ENCODE data around the gene GSX2. TPM values are rescaled to one million over a fixed set of nuclear protein-coding genes. Genes with fewer than 3 reads are reported as not detected.

Gene GSX2
- polyA plus RNA-seq, 1 of the 3 experiments (the other 2 are of a cell fraction), result 0.02 TPM

DNA sequence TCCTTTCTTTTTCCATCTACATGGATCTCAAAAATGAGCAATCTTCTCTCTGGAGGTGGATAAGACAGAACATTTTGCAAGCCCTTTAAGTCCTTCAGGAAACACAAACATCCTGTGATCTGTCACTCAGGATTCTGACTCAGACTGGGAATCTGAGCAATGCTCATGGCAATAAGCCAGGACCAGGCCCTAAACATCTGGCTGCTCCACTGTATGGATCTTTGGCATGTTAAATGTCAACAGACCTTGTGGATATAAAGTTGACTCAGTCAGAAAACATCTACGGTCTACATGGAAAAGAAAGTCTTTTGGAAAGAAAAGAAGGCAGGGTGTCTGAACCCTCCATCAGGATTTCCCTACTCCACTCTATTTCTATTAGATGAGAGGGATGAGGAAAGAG is 17.8 kb upstream of the GSX2 start (continued):
- peak; percentile 88 for TF ChIP-seq POLR2AphosphoS5 (IDR thresholded peaks at IDR 0.05; ENCODE audit: low read depth, low read length)
- TF ChIP-seq RXRA (IDR thresholded peaks at IDR 0.05; ENCODE audit: borderline replicate concordance, low read depth), result peak; percentile 73; the same call in 1 of the 2 replicates
- 0 out of 2 replicates have a peak, but pooled peaks have one; percentile 51 for TF ChIP-seq FOXM1 (IDR thresholded peaks at IDR 0.05; ENCODE audit: low read depth)
- peak; percentile 90 for TF ChIP-seq TEAD4 (IDR thresholded peaks at IDR 0.05; ENCODE audit: borderline replicate concordance, insufficient read depth)
- TF ChIP-seq, protein P1, sequence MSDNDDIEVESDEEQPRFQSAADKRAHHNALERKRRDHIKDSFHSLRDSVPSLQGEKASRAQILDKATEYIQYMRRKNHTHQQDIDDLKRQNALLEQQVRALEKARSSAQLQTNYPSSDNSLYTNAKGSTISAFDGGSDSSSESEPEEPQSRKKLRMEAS (IDR thresholded peaks at IDR 0.05; ENCODE audit: low read depth), result peak; percentile 66; the same call in 1 of the 2 replicates

DNA sequence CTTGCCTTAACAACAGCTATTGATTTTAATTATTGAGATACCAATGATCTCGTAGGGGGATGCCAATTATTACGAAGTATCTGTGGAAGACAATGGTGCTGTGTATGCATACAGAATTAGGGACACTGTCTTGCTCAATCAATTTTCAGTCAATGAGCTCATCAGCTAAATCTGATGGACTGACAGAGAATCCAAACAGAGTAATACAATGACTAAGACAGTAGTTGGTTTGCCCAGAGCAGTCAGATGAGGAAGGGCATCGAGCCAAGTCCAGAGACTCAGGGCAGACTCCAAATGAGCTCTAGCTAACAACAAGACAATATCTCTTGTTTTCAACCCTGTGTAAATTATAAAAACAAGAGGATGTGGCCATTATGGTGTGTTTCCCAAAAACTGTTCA is 14.7 kb upstream of the GSX2 start:
- Histone ChIP-seq H2AFZ (ENCODE audit: low read depth) (no peak overlapping the region), H3K27ac (ENCODE audit: low read depth in 2 of 2, low read length in 1 of 2) (no peak overlapping the region)
- no peak for DNase-seq

More for the DNA sequence above, 14.7 kb upstream of the GSX2 start:
- H3K9me3 ChIP-seq, result no peaks in the 10 kb centered on the region
- H3K79me2 ChIP-seq (ENCODE audit: insufficient read depth), result no peaks in the 10 kb centered on the region
- POLR2A ChIA-PET, result interaction anchor here (1.0 kb wide), 1 partner anchor 10 kb away, joined by 4 read pairs; no protein-coding TSS in a partner anchor
- CTCF ChIA-PET, result interaction anchor here (1.1 kb wide), 1 partner anchor 155 kb away, joined by 4 read pairs; no protein-coding TSS in a partner anchor
- no peaks in the 10 kb centered on the region for H4K20me1 ChIP-seq (ENCODE audit: insufficient read depth)
- no peak overlapping the region for H3K9ac ChIP-seq
- H3K4me3 ChIP-seq (ENCODE audit: low read depth in 2 of 2, low read length in 1 of 2), result no peak overlapping the region
- H3K4me2 ChIP-seq, result no peak overlapping the region
- H3K9me2 ChIP-seq, result no peaks in the 10 kb centered on the region
- no peaks in the 10 kb centered on the region for H3K27me3 ChIP-seq (ENCODE audit: insufficient read depth)
- no peaks in the 10 kb centered on the region for H3K36me3 ChIP-seq (replicated peaks in 1 of 2; ENCODE audit: control insufficient read depth in 1 of 2, insufficient read depth in 2 of 2, low read length in 1 of 2)
- TF ChIP-seq MEF2A (IDR thresholded peaks at IDR 0.05; ENCODE audit: borderline replicate concordance, low read depth) (0 out of 2 replicates have a peak, but pooled peaks have one; percentile 37), CHD2 (IDR thresholded peaks at IDR 0.05; ENCODE audit: low read length, partially characterized antibody) (no peak), POLR2AphosphoS5 (IDR thresholded peaks at IDR 0.05; ENCODE audit: low read depth, low read length) (no peak), FOXJ3 (CRISPR knock-in tag; IDR thresholded peaks at IDR 0.05) (no peak), TCF12 (IDR thresholded peaks at IDR 0.05) (peak; percentile 37; the same call in 1 of the 2 replicates), JUND (IDR thresholded peaks at IDR 0.05) (no peak; the same call in 1 of the 2 replicates), FOSL2 (IDR thresholded peaks at IDR 0.05; ENCODE audit: borderline replicate concordance, low read depth) (peak; percentile 47; the same call in 1 of the 2 replicates), EZH2phosphoT487 (IDR thresholded peaks at IDR 0.05; ENCODE audit: borderline replicate concordance, low read depth) (no peak), NRF1 (IDR thresholded peaks at IDR 0.05; ENCODE audit: low read depth, low read length) (no peak), RCOR1 (IDR thresholded peaks at IDR 0.05; ENCODE audit: low read length) (no peak), TAF1 (IDR thresholded peaks at IDR 0.05; ENCODE audit: borderline replicate concordance, low read depth, low read length) (no peak), NFIC (IDR thresholded peaks at IDR 0.05; ENCODE audit: borderline replicate concordance) (peak; percentile 68), MXI1 (IDR thresholded peaks at IDR 0.05; ENCODE audit: low read depth, low read length) (no peak), GABPA (IDR thresholded peaks at IDR 0.05; ENCODE audit: low read depth) (no peak), RAD21 (IDR thresholded peaks at IDR 0.05; ENCODE audit: low read length) (no peak), GATA2 (CRISPR knock-in tag; IDR thresholded peaks at IDR 0.05) (no peak)
- TF ChIP-seq, protein P2, sequence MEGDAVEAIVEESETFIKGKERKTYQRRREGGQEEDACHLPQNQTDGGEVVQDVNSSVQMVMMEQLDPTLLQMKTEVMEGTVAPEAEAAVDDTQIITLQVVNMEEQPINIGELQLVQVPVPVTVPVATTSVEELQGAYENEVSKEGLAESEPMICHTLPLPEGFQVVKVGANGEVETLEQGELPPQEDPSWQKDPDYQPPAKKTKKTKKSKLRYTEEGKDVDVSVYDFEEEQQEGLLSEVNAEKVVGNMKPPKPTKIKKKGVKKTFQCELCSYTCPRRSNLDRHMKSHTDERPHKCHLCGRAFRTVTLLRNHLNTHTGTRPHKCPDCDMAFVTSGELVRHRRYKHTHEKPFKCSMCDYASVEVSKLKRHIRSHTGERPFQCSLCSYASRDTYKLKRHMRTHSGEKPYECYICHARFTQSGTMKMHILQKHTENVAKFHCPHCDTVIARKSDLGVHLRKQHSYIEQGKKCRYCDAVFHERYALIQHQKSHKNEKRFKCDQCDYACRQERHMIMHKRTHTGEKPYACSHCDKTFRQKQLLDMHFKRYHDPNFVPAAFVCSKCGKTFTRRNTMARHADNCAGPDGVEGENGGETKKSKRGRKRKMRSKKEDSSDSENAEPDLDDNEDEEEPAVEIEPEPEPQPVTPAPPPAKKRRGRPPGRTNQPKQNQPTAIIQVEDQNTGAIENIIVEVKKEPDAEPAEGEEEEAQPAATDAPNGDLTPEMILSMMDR (IDR thresholded peaks at IDR 0.05), result no peak
- TF ChIP-seq, protein P3, sequence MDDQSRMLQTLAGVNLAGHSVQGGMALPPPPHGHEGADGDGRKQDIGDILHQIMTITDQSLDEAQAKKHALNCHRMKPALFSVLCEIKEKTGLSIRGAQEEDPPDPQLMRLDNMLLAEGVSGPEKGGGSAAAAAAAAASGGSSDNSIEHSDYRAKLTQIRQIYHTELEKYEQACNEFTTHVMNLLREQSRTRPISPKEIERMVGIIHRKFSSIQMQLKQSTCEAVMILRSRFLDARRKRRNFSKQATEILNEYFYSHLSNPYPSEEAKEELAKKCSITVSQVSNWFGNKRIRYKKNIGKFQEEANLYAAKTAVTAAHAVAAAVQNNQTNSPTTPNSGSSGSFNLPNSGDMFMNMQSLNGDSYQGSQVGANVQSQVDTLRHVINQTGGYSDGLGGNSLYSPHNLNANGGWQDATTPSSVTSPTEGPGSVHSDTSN (IDR thresholded peaks at IDR 0.05), result peak; percentile 93
- TF ChIP-seq, protein P4, sequence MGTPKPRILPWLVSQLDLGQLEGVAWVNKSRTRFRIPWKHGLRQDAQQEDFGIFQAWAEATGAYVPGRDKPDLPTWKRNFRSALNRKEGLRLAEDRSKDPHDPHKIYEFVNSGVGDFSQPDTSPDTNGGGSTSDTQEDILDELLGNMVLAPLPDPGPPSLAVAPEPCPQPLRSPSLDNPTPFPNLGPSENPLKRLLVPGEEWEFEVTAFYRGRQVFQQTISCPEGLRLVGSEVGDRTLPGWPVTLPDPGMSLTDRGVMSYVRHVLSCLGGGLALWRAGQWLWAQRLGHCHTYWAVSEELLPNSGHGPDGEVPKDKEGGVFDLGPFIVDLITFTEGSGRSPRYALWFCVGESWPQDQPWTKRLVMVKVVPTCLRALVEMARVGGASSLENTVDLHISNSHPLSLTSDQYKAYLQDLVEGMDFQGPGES (IDR thresholded peaks at IDR 0.05; ENCODE audit: low read depth, low read length), result no peak
- TF ChIP-seq, protein P5, sequence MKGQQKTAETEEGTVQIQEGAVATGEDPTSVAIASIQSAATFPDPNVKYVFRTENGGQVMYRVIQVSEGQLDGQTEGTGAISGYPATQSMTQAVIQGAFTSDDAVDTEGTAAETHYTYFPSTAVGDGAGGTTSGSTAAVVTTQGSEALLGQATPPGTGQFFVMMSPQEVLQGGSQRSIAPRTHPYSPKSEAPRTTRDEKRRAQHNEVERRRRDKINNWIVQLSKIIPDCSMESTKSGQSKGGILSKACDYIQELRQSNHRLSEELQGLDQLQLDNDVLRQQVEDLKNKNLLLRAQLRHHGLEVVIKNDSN (IDR thresholded peaks at IDR 0.05; ENCODE audit: borderline replicate concordance, low read depth), result no peak
- WGBS (ENCODE audit: low lambda C conversion rate), result 63% methylated on average over 3 of the region's 3 CpGs
- peaks cover 3 to 10% of the 10 kb centered on the region in 2 experiments; a peak in 3 of 4 replicates for H3K4me1 ChIP-seq (ENCODE audit: control insufficient read depth in 1 of 2, insufficient read depth in 2 of 2, low read depth in 1 of 2, low read length in 1 of 2)
- H3F3A ChIP-seq (replicated peaks; ENCODE audit: insufficient read depth), result peaks cover 18% of the 10 kb centered on the region
